Endothelial cell of umbilical vein (primary cell): ENCODE results near the gene JAKMIP3.

Source experiments
- EZH2 ChIP-seq: IDR thresholded peaks from 2 replicates; pipeline ENCODE4 v1.6.1; 2012; ENCODE audit warnings: borderline replicate concordance, low read depth, mild to moderate bottlenecking, moderate library complexity, low read length, inconsistent platforms; ENCODE audit not compliant: severe bottlenecking
- FOS ChIP-seq: IDR thresholded peaks from 2 replicates; pipeline ENCODE4 v1.6.1; 2011; ENCODE audit warnings: mild to moderate bottlenecking, low read length, moderate library complexity, borderline replicate concordance; ENCODE audit not compliant: insufficient read depth
- GATA2 ChIP-seq: IDR thresholded peaks from 2 replicates; pipeline ENCODE4 v1.7.0; 2011; ENCODE audit warnings: low read depth, mild to moderate bottlenecking, moderate library complexity, mixed read lengths, low read length; ENCODE audit not compliant: insufficient read length, insufficient read depth
- JUN ChIP-seq: IDR thresholded peaks from 2 replicates; pipeline ENCODE4 v1.6.1; 2011; ENCODE audit warnings: borderline replicate concordance, low read depth; ENCODE audit not compliant: insufficient read length, insufficient read depth
- MYC ChIP-seq: IDR thresholded peaks from one replicate; pipeline ENCODE4 v1.6.1; 2011; ENCODE audit warnings: mild to moderate bottlenecking, low read depth, low read length
- POLR2A ChIP-seq: IDR thresholded peaks from 2 replicates; pipeline ENCODE4 v1.6.1; 2012; ENCODE audit warnings: low read depth, mild to moderate bottlenecking, control low read depth, low read length
- POLR2AphosphoS5 ChIP-seq: IDR thresholded peaks from 2 replicates; pipeline ENCODE4 v1.6.1; 2012; ENCODE audit warnings: low read depth, mild to moderate bottlenecking, control low read depth, low read length, moderate library complexity; ENCODE audit not compliant: insufficient read depth
- TF ChIP-seq, protein P1 (sequence below), 2 donors: IDR thresholded peaks; 1 replicate in 1 of 2; 2 replicates in 1 of 2; pipeline ENCODE4 v1.5.1; 2011; ENCODE audit warnings: low read length in 2 of 2, mild to moderate bottlenecking in 2 of 2, moderate library complexity in 2 of 2, control low read depth in 1 of 2, inconsistent platforms in 1 of 2, low read depth in 1 of 2; ENCODE audit not compliant: insufficient read depth in 1 of 2; ENCODE audit errors: extremely low read depth in 1 of 2
- TF ChIP-seq, protein P2 (sequence below): IDR thresholded peaks from 2 replicates; pipeline ENCODE4 v1.6.1; 2011; ENCODE audit not compliant: insufficient read depth, insufficient read length

DNA sequence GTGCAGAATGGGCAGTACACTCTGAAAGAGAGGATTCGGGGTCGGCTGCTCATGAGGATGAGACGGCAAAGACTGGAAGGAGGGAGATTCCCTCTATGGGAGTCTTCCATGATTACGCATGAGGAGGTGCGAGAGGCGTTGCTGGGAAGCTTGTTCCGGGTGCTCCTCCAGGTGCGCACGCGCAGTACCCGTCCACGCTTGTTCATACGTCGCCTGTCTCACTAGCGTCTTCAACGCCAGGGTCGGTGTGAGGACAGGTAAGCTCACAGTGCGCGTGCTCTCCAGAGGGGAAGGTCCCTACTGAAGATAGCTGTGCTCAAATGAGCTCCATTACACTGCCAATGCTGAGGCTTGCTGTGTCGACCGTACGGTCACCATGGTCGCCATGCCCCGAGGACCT is 44.7 kb upstream of the JAKMIP3 start:
- TF ChIP-seq, protein P1, sequence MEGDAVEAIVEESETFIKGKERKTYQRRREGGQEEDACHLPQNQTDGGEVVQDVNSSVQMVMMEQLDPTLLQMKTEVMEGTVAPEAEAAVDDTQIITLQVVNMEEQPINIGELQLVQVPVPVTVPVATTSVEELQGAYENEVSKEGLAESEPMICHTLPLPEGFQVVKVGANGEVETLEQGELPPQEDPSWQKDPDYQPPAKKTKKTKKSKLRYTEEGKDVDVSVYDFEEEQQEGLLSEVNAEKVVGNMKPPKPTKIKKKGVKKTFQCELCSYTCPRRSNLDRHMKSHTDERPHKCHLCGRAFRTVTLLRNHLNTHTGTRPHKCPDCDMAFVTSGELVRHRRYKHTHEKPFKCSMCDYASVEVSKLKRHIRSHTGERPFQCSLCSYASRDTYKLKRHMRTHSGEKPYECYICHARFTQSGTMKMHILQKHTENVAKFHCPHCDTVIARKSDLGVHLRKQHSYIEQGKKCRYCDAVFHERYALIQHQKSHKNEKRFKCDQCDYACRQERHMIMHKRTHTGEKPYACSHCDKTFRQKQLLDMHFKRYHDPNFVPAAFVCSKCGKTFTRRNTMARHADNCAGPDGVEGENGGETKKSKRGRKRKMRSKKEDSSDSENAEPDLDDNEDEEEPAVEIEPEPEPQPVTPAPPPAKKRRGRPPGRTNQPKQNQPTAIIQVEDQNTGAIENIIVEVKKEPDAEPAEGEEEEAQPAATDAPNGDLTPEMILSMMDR (IDR thresholded peaks at IDR 0.05; ENCODE audit: extremely low read depth in 1 of 2, insufficient read depth in 1 of 2, low read depth in 1 of 2, low read length in 2 of 2) = no peak
- TF ChIP-seq POLR2A = no peak
- TF ChIP-seq, protein P2, sequence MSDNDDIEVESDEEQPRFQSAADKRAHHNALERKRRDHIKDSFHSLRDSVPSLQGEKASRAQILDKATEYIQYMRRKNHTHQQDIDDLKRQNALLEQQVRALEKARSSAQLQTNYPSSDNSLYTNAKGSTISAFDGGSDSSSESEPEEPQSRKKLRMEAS = no peak
- TF ChIP-seq EZH2 = no peak
- TF ChIP-seq POLR2AphosphoS5 = no peak
- TF ChIP-seq JUN = no peak
- no peak for TF ChIP-seq GATA2
- TF ChIP-seq FOS = no peak
- TF ChIP-seq MYC = no peak
